SH-SY5Y (cell line): ENCODE data around the gene NARF.

Experiments used
- GATA2 ChIP-seq: IDR thresholded peaks from 2 replicates; pipeline ENCODE4 v1.6.1; 2011; ENCODE audit warnings: mild to moderate bottlenecking, low read depth, low read length
- GATA3 ChIP-seq: IDR thresholded peaks from 2 replicates; pipeline ENCODE4 v1.6.1; 2011; ENCODE audit warnings: low read depth, mild to moderate bottlenecking, low read length, moderate library complexity

- TF ChIP-seq GATA2 (no peak), GATA3 (no peak)
These were observed 42.8 kb upstream of the NARF start for GRCh38 chr17:82415786-82416185.
